ENCODE results near the gene SPARC. TPM values are rescaled to one million over a fixed set of nuclear protein-coding genes. Genes with fewer than 3 reads are reported as not detected.

SPARC gene
- polyA plus RNA-seq, 1 donor (not counting 4 experiments of a cell fraction or from before 2014, with no cell fraction given) = 397 TPM

- DNase-seq (ENCODE audit: low read depth, low spot score) (no peak), FAIRE-seq (no peak)
- no peaks in the 10 kb centered on the region for H3K9me3 ChIP-seq (ENCODE audit: control insufficient read depth, low read depth, low read length)
- no peak overlapping the region for H3K4me3 ChIP-seq (ENCODE audit: control insufficient read depth in 2 of 3, extremely low read depth in 1 of 3, insufficient read depth in 2 of 3, low read depth in 1 of 3, low read length in 3 of 3)
- H3K79me2 ChIP-seq (ENCODE audit: control insufficient read depth, insufficient read depth, low read length) = no peaks in the 10 kb centered on the region
- no peaks in the 10 kb centered on the region for H4K20me1 ChIP-seq (ENCODE audit: control insufficient read depth, extremely low read depth, insufficient read depth, low read length)
- H3K9me1 ChIP-seq (ENCODE audit: control insufficient read depth, extremely low read depth, insufficient read depth, low read length) = no peaks in the 10 kb centered on the region
- no peak overlapping the region for H3K27ac ChIP-seq (ENCODE audit: control insufficient read depth, insufficient read depth, low read length)
- no peak overlapping the region for H2AFZ ChIP-seq (ENCODE audit: control insufficient read depth, low read length)
- TF ChIP-seq CTCF (optimal IDR thresholded peaks at IDR 0.05 in 1 of 3, IDR thresholded peaks at IDR 0.05 in 1 of 3, conservative IDR thresholded peaks at IDR 0.05 in 1 of 3; ENCODE audit: extremely low read depth in 1 of 3, insufficient read depth in 2 of 3, low read length in 3 of 3) = no peak
- TF ChIP-seq EZH2 (IDR thresholded peaks at IDR 0.05; ENCODE audit: low read length) = no peak
- H3K4me2 ChIP-seq (ENCODE audit: control insufficient read depth, extremely low read depth, insufficient read depth, low read depth, low read length) = no peak overlapping the region
- no peaks in the 10 kb centered on the region for H3K36me3 ChIP-seq (ENCODE audit: control insufficient read depth in 2 of 2, extremely low read depth in 1 of 2, insufficient read depth in 2 of 2, low read length in 2 of 2)
- dilution Hi-C loops (cut with MboI; ENCODE audit: extremely low pct_ligation_motif_present, low sequenced_read_pairs) = no loop called here
- H3K9ac ChIP-seq (ENCODE audit: control insufficient read depth, extremely low read depth, insufficient read depth, low read length) = no peak overlapping the region
- no peaks in the 10 kb centered on the region for H3K27me3 ChIP-seq (ENCODE audit: control insufficient read depth, extremely low read depth, insufficient read depth, low read length)
- peaks cover 38% of the 10 kb centered on the region for H3K4me1 ChIP-seq (ENCODE audit: control insufficient read depth, extremely low read depth, insufficient read depth, low read length)
These were observed 75.5 kb downstream of the SPARC start for GRCh38 chr5:151611127-151611775.

Small RNA genes lying within 50 kb of the gene (small RNA-seq; reads per million reads assigned to genes)
- gene RN7SKP232 (ENCODE audit: insufficient read length in 3 of 3, low read depth in 3 of 3, low replicate concordance in 1 of 3) = 0 reads per million in 3 experiments

Other genes starting within 250 kb of the SPARC start
- gene SLC36A1, start 239.3 kb downstream of the SPARC start, polyA plus RNA-seq = 9.6 to 12.9 TPM (median 11.8 TPM) in 3 replicates
- 35.0 to 58.0 TPM (median 51.5 TPM) in 3 replicates for gene FAT2, start 95.6 kb downstream of the SPARC start, polyA plus RNA-seq
- 173 to 414 TPM (median 199 TPM) in 3 replicates for gene ATOX1, start 71.7 kb upstream of the SPARC start, polyA plus RNA-seq
- gene G3BP1, start 85.0 kb upstream of the SPARC start, polyA plus RNA-seq = 93.5 to 137 TPM (median 115 TPM) in 3 replicates
- not detected in 3 replicates for gene GLRA1, start 237.9 kb upstream of the SPARC start, polyA plus RNA-seq

Data from keratinocyte (primary cell).